Suprapubic skin (tissue), 4 donors: ENCODE data around the gene MCM3AP.

Experiments
- EP300 ChIP-seq: sonication (generic); formaldehyde crosslinking; IDR thresholded peaks from one replicate; pipeline ENCODE4 v1.6.1; 2017; ENCODE audit warnings: antibody characterized with exemption
- POLR2AphosphoS5 ChIP-seq, 3 donors: sonication (generic); formaldehyde crosslinking; IDR thresholded peaks; one replicate each; pipeline ENCODE4 v1.6.1; 2017; ENCODE audit warnings: antibody characterized with exemption in 3 of 3
- TF ChIP-seq, protein P1 (sequence below), 2 donors: fragments of 200-600 bp in 1 of 2; fragments of 450-650 bp in 1 of 2; sonication (generic) in 1 of 2; IDR thresholded peaks; one replicate each; pipeline ENCODE4 v1.5.1; 2016 to 2019; ENCODE audit warnings: antibody characterized with exemption in 2 of 2, mild to moderate bottlenecking in 1 of 2, moderate library complexity in 1 of 2

DNA sequence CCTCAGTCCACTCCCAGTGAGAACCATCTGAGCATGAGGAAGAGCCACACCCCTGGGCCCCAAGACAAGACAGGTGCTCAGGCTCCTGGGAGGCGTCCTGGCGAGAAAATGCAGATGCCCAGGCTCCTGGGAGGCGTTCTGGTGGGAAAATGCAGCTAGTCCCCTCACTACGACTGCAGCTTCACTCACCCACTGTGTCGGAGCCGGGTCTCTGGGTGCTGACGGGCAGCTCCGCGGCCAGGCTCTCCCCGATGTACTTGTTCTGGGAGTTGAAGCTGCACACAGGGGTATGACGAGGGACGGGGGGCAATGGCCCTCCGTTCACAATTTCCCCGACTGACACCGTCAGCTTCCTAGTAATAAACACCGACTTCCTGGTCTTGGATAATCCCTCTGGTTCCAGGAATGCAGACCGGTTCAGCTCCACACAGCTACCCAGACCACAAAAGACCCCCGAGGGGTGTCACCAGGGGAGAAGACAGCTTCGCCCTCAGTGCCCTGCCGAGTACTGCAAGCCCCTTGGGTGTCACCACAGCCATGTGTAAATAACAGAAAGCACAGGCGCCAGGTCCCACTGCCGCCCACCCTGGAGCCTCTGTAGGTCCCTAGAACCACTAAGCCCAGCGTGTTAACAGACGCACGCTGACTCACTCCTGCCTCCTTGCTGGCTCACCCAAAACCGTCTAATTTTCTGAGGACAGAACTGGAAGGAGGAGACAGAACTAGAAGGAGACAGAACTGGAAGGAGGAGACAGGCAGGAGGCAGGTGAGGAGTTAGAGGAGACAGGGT lies 19.5 kb downstream of the MCM3AP start:
- TF ChIP-seq, protein P1, sequence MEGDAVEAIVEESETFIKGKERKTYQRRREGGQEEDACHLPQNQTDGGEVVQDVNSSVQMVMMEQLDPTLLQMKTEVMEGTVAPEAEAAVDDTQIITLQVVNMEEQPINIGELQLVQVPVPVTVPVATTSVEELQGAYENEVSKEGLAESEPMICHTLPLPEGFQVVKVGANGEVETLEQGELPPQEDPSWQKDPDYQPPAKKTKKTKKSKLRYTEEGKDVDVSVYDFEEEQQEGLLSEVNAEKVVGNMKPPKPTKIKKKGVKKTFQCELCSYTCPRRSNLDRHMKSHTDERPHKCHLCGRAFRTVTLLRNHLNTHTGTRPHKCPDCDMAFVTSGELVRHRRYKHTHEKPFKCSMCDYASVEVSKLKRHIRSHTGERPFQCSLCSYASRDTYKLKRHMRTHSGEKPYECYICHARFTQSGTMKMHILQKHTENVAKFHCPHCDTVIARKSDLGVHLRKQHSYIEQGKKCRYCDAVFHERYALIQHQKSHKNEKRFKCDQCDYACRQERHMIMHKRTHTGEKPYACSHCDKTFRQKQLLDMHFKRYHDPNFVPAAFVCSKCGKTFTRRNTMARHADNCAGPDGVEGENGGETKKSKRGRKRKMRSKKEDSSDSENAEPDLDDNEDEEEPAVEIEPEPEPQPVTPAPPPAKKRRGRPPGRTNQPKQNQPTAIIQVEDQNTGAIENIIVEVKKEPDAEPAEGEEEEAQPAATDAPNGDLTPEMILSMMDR (IDR thresholded peaks at IDR 0.05), result no peak
- no peak for TF ChIP-seq POLR2AphosphoS5 (IDR thresholded peaks at IDR 0.05)
- no peak for TF ChIP-seq EP300
